Measurements from ENCODE around the gene TEX22. TPM values are rescaled to one million over a fixed set of nuclear protein-coding genes. Genes with fewer than 3 reads are reported as not detected.

The TEX22 gene
- total and polyA plus RNA-seq, 2 experiments from 2014 or later, result 0.21 TPM

DNA sequence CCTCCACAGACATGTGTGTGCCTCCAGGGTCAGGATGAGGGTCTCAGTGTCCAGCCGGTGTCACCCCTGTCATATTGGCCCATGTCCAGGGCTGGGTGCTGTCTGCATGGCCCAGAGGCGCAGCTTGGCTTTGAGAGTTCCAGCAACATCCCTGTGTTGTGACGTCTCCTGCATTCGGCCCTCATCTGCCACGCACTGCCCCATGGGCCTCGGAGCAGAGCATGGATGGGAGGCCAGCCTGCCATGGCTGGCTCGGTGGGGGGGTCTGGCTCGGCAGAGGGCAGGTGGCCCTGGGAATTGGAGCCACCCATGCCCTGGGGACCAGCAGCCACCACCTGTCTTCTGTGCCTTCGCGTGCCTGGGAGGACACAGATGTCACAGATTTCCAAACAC lies 10.8 kb upstream of the TEX22 start:
- no peaks in the 10 kb centered on the region for H3K4me1 Mint-ChIP-seq
- H3K36me3 Mint-ChIP-seq (ENCODE audit: low read depth), result peaks cover 12% of the 10 kb centered on the region
- no peaks in the 10 kb centered on the region for H3K9me3 Mint-ChIP-seq
- DNase-seq (ENCODE audit: low spot score) (no peak), ATAC-seq (no peak)
- Histone ChIP-seq H3K9me2 (ENCODE audit: insufficient read depth) (no peaks in the 10 kb centered on the region), H4K20me1 (replicated peaks; ENCODE audit: insufficient read depth) (no peaks in the 10 kb centered on the region), H2AFZ (no peak overlapping the region), H3F3A (replicated peaks; ENCODE audit: low read depth) (0 out of 2 replicates have a peak, but pooled peaks cover 2% of the 10 kb centered on the region), H3K27me3 (ENCODE audit: insufficient read depth) (no peaks in the 10 kb centered on the region), H3K4me1 (ENCODE audit: insufficient read depth) (no peaks in the 10 kb centered on the region), H3K4me3 (no peak overlapping the region), H3K36me3 (ENCODE audit: insufficient read depth) (no peaks in the 10 kb centered on the region), H3K79me2 (replicated peaks; ENCODE audit: insufficient read depth) (no peaks in the 10 kb centered on the region), H3K4me2 (no peak overlapping the region), H3K27ac (ENCODE audit: low read depth) (no peak overlapping the region)
- TF ChIP-seq NANOG (IDR thresholded peaks at IDR 0.05; ENCODE audit: borderline replicate concordance) (no peak), STAT1 (IDR thresholded peaks at IDR 0.05; ENCODE audit: unreplicated experiment) (no peak), JUNB (IDR thresholded peaks at IDR 0.05; ENCODE audit: unreplicated experiment) (no peak), EZH2 (IDR thresholded peaks at IDR 0.05; ENCODE audit: low read depth, unreplicated experiment) (no peak), ZNF114 (CRISPR knock-in tag; IDR thresholded peaks at IDR 0.05) (no peak), POLR2AphosphoS5 (IDR thresholded peaks at IDR 0.05; ENCODE audit: low read depth) (no peak), ZNF331 (CRISPR knock-in tag; IDR thresholded peaks at IDR 0.05; ENCODE audit: low read depth) (no peak), ETS1 (IDR thresholded peaks at IDR 0.05) (no peak), CREB1 (CRISPR knock-in tag; IDR thresholded peaks at IDR 0.05; ENCODE audit: low read depth) (no peak)
- TF ChIP-seq, protein P1, sequence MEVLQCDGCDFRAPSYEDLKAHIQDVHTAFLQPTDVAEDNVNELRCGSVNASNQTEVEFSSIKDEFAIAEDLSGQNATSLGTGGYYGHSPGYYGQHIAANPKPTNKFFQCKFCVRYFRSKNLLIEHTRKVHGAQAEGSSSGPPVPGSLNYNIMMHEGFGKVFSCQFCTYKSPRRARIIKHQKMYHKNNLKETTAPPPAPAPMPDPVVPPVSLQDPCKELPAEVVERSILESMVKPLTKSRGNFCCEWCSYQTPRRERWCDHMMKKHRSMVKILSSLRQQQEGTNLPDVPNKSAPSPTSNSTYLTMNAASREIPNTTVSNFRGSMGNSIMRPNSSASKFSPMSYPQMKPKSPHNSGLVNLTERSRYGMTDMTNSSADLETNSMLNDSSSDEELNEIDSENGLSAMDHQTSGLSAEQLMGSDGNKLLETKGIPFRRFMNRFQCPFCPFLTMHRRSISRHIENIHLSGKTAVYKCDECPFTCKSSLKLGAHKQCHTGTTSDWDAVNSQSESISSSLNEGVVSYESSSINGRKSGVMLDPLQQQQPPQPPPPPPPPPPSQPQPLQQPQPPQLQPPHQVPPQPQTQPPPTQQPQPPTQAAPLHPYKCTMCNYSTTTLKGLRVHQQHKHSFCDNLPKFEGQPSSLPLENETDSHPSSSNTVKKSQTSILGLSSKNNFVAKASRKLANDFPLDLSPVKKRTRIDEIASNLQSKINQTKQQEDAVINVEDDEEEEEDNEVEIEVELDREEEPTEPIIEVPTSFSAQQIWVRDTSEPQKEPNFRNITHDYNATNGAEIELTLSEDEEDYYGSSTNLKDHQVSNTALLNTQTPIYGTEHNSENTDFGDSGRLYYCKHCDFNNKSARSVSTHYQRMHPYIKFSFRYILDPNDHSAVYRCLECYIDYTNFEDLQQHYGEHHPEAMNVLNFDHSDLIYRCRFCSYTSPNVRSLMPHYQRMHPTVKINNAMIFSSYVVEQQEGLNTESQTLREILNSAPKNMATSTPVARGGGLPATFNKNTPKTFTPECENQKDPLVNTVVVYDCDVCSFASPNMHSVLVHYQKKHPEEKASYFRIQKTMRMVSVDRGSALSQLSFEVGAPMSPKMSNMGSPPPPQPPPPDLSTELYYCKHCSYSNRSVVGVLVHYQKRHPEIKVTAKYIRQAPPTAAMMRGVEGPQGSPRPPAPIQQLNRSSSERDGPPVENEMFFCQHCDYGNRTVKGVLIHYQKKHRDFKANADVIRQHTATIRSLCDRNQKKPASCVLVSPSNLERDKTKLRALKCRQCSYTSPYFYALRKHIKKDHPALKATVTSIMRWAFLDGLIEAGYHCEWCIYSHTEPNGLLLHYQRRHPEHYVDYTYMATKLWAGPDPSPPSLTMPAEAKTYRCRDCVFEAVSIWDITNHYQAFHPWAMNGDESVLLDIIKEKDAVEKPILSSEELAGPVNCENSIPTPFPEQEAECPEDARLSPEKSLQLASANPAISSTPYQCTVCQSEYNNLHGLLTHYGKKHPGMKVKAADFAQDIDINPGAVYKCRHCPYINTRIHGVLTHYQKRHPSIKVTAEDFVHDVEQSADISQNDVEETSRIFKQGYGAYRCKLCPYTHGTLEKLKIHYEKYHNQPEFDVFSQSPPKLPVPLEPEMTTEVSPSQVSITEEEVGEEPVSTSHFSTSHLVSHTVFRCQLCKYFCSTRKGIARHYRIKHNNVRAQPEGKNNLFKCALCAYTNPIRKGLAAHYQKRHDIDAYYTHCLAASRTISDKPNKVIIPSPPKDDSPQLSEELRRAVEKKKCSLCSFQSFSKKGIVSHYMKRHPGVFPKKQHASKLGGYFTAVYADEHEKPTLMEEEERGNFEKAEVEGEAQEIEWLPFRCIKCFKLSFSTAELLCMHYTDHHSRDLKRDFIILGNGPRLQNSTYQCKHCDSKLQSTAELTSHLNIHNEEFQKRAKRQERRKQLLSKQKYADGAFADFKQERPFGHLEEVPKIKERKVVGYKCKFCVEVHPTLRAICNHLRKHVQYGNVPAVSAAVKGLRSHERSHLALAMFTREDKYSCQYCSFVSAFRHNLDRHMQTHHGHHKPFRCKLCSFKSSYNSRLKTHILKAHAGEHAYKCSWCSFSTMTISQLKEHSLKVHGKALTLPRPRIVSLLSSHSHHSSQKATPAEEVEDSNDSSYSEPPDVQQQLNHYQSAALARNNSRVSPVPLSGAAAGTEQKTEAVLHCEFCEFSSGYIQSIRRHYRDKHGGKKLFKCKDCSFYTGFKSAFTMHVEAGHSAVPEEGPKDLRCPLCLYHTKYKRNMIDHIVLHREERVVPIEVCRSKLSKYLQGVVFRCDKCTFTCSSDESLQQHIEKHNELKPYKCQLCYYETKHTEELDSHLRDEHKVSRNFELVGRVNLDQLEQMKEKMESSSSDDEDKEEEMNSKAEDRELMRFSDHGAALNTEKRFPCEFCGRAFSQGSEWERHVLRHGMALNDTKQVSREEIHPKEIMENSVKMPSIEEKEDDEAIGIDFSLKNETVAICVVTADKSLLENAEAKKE (CRISPR knock-in tag; IDR thresholded peaks at IDR 0.05), result no peak
- TF ChIP-seq, protein P2, sequence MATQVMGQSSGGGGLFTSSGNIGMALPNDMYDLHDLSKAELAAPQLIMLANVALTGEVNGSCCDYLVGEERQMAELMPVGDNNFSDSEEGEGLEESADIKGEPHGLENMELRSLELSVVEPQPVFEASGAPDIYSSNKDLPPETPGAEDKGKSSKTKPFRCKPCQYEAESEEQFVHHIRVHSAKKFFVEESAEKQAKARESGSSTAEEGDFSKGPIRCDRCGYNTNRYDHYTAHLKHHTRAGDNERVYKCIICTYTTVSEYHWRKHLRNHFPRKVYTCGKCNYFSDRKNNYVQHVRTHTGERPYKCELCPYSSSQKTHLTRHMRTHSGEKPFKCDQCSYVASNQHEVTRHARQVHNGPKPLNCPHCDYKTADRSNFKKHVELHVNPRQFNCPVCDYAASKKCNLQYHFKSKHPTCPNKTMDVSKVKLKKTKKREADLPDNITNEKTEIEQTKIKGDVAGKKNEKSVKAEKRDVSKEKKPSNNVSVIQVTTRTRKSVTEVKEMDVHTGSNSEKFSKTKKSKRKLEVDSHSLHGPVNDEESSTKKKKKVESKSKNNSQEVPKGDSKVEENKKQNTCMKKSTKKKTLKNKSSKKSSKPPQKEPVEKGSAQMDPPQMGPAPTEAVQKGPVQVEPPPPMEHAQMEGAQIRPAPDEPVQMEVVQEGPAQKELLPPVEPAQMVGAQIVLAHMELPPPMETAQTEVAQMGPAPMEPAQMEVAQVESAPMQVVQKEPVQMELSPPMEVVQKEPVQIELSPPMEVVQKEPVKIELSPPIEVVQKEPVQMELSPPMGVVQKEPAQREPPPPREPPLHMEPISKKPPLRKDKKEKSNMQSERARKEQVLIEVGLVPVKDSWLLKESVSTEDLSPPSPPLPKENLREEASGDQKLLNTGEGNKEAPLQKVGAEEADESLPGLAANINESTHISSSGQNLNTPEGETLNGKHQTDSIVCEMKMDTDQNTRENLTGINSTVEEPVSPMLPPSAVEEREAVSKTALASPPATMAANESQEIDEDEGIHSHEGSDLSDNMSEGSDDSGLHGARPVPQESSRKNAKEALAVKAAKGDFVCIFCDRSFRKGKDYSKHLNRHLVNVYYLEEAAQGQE (IDR thresholded peaks at IDR 0.05; ENCODE audit: unreplicated experiment), result no peak
- H3K27me3 Mint-ChIP-seq (ENCODE audit: insufficient read depth, low read depth, poor library complexity), result peaks cover 10% of the 10 kb centered on the region
- H3K4me3 Mint-ChIP-seq, result no peak overlapping the region
- H3K27ac Mint-ChIP-seq, result no peak overlapping the region
